Suprapubic skin (tissue), 4 donors: Measurements from ENCODE around the gene DHX35.
A peak's percentile ranks its signal among the peaks of the same experiment; 100 is the strongest.

Experiments
- EP300 ChIP-seq: sonication (generic); formaldehyde crosslinking; IDR thresholded peaks from one replicate; pipeline ENCODE4 v1.6.1; 2017; ENCODE audit warnings: antibody characterized with exemption
- POLR2A ChIP-seq, 2 donors: fragments of 450-650 bp; IDR thresholded peaks; one replicate each; pipeline ENCODE4 v1.6.1; 2017; ENCODE audit warnings: antibody characterized with exemption in 2 of 2, mild to moderate bottlenecking in 2 of 2, moderate library complexity in 2 of 2
- POLR2AphosphoS5 ChIP-seq, 3 donors: sonication (generic); formaldehyde crosslinking; IDR thresholded peaks; one replicate each; pipeline ENCODE4 v1.6.1; 2017; ENCODE audit warnings: antibody characterized with exemption in 3 of 3
- TF ChIP-seq, protein P1 (sequence below), 2 donors: fragments of 200-600 bp in 1 of 2; fragments of 450-650 bp in 1 of 2; sonication (generic) in 1 of 2; IDR thresholded peaks; one replicate each; pipeline ENCODE4 v1.5.1; 2016 to 2019; ENCODE audit warnings: antibody characterized with exemption in 2 of 2, mild to moderate bottlenecking in 1 of 2, moderate library complexity in 1 of 2

GRCh38 chr20:39042279-39043150, 80.4 kb downstream of the DHX35 start:
- TF ChIP-seq, protein P1, sequence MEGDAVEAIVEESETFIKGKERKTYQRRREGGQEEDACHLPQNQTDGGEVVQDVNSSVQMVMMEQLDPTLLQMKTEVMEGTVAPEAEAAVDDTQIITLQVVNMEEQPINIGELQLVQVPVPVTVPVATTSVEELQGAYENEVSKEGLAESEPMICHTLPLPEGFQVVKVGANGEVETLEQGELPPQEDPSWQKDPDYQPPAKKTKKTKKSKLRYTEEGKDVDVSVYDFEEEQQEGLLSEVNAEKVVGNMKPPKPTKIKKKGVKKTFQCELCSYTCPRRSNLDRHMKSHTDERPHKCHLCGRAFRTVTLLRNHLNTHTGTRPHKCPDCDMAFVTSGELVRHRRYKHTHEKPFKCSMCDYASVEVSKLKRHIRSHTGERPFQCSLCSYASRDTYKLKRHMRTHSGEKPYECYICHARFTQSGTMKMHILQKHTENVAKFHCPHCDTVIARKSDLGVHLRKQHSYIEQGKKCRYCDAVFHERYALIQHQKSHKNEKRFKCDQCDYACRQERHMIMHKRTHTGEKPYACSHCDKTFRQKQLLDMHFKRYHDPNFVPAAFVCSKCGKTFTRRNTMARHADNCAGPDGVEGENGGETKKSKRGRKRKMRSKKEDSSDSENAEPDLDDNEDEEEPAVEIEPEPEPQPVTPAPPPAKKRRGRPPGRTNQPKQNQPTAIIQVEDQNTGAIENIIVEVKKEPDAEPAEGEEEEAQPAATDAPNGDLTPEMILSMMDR (IDR thresholded peaks at IDR 0.05) = no peak
- no peak for TF ChIP-seq POLR2A (IDR thresholded peaks at IDR 0.05)
- TF ChIP-seq POLR2AphosphoS5 (IDR thresholded peaks at IDR 0.05) = peak in 1 of 3 donors; percentile 47
- TF ChIP-seq EP300 = no peak
